Measurements from ENCODE around the gene LYZL4.

DNA sequence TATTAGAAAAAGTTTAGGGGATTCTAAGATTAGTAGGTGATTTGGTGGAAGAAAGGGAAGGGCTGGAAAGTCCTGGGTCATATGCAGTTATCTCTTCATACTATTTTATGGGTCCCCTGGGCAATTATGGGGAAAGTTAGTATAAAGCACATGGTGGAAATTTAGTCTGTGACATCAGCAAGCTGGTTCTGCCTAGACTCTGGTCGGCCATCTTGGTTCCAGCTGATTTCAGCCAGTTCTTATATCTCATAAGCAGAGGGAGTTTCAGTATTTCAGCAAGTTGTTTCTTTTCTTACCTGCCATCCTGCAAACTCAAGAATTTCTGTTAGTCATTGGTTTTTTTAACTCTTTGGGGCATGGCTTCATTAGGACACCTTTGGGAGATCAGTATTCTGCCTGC, 1.0 kb upstream of the LYZL4 start:
- TF ChIP-seq, protein P1, sequence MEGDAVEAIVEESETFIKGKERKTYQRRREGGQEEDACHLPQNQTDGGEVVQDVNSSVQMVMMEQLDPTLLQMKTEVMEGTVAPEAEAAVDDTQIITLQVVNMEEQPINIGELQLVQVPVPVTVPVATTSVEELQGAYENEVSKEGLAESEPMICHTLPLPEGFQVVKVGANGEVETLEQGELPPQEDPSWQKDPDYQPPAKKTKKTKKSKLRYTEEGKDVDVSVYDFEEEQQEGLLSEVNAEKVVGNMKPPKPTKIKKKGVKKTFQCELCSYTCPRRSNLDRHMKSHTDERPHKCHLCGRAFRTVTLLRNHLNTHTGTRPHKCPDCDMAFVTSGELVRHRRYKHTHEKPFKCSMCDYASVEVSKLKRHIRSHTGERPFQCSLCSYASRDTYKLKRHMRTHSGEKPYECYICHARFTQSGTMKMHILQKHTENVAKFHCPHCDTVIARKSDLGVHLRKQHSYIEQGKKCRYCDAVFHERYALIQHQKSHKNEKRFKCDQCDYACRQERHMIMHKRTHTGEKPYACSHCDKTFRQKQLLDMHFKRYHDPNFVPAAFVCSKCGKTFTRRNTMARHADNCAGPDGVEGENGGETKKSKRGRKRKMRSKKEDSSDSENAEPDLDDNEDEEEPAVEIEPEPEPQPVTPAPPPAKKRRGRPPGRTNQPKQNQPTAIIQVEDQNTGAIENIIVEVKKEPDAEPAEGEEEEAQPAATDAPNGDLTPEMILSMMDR (IDR thresholded peaks at IDR 0.05), result no peak
- no peak for TF ChIP-seq EZH2 (IDR thresholded peaks at IDR 0.05; ENCODE audit: borderline replicate concordance, insufficient read depth, low read depth, low read length, poor library complexity, severe bottlenecking)

All from B cell (primary cell).